Liver (tissue), 3 donors: ENCODE data around the gene DCAF15.

Experiments used
- FOXA1 ChIP-seq: IDR thresholded peaks from 2 replicates; pipeline ENCODE4 v1.6.1; 2016; ENCODE audit warnings: antibody characterized with exemption
- GABPA ChIP-seq, 2 donors: IDR thresholded peaks in 1 of 2; conservative IDR thresholded peaks in 1 of 2; 2 replicates each; pipeline ENCODE4 v1.6.1; 2016; ENCODE audit warnings: antibody characterized with exemption in 2 of 2, mild to moderate bottlenecking in 1 of 2, moderate library complexity in 1 of 2
- NR2F2 ChIP-seq: IDR thresholded peaks from 2 replicates; pipeline ENCODE4 v1.6.1; 2016; ENCODE audit warnings: antibody characterized with exemption
- RAD21 ChIP-seq, 2 donors: IDR thresholded peaks; 2 replicates each; pipeline ENCODE4 v1.6.1; 2016; ENCODE audit warnings: antibody characterized with exemption in 2 of 2, mild to moderate bottlenecking in 2 of 2
- RXRA ChIP-seq, 2 donors: IDR thresholded peaks; 2 replicates each; pipeline ENCODE4 v1.6.1; 2017 to 2018; ENCODE audit warnings: antibody characterized with exemption in 2 of 2, mild to moderate bottlenecking in 1 of 2
- SP1 ChIP-seq: IDR thresholded peaks from 2 replicates; pipeline ENCODE4 v1.6.1; 2018; ENCODE audit warnings: antibody characterized with exemption, mild to moderate bottlenecking
- TAF1 ChIP-seq: conservative IDR thresholded peaks from 2 replicates; pipeline ENCODE4 v1.6.1; 2016; ENCODE audit warnings: antibody characterized with exemption, mild to moderate bottlenecking
- YY1 ChIP-seq: IDR thresholded peaks from 2 replicates; pipeline ENCODE4 v1.6.1; 2016; ENCODE audit warnings: antibody characterized with exemption, mild to moderate bottlenecking
- TF ChIP-seq, protein P1 (sequence below): fragments of 150-350 bp; IDR thresholded peaks from 2 replicates; pipeline ENCODE4 v1.5.1; 2017; ENCODE audit warnings: improper control_type of control experiment, low read depth, low read length; ENCODE audit not compliant: missing input control
- TF ChIP-seq, protein P2 (sequence below): IDR thresholded peaks from 2 replicates; pipeline ENCODE4 v1.6.1; 2016; ENCODE audit warnings: antibody characterized with exemption
- TF ChIP-seq, protein P3 (sequence below): IDR thresholded peaks from 2 replicates; pipeline ENCODE4 v1.6.1; 2016; ENCODE audit warnings: antibody characterized with exemption
- TF ChIP-seq, protein P4 (sequence below): IDR thresholded peaks from 2 replicates; pipeline ENCODE4 v1.6.1; 2016; ENCODE audit warnings: antibody characterized with exemption, mild to moderate bottlenecking
- donor health status: healthy.
- donor health status: healthy.

DNA sequence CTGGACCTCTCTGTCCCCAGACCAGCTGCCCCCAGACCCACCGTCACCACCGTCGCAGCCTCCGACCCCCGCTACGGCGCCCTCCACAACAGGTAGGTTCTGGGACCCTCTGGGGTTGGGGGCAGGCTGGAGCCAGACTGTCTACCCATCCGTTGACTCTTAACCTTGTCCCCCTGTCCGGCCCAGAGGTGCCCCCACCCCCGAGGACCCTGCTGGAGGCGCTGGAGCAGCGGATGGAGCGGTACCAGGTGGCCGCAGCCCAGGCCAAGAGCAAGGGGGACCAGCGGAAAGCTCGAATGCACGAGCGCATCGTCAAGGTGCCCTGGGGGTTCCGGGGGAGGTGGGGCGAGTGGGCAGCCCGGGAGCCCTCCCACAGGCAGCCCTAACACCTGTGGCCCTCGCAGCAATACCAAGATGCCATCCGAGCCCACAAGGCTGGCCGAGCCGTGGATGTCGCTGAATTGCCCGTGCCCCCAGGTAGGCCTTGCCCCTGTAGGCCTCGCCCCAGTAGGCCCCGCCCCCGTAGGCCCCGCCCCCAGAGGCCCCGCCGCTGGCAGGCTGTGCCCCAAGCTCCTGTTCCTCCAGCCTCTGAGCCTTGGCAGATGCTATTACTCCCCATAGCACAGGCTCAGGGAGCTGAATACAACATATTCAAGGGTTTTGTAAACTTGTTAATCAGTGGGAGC, 33.4 kb upstream of the DCAF15 start:
- TF ChIP-seq, protein P1, sequence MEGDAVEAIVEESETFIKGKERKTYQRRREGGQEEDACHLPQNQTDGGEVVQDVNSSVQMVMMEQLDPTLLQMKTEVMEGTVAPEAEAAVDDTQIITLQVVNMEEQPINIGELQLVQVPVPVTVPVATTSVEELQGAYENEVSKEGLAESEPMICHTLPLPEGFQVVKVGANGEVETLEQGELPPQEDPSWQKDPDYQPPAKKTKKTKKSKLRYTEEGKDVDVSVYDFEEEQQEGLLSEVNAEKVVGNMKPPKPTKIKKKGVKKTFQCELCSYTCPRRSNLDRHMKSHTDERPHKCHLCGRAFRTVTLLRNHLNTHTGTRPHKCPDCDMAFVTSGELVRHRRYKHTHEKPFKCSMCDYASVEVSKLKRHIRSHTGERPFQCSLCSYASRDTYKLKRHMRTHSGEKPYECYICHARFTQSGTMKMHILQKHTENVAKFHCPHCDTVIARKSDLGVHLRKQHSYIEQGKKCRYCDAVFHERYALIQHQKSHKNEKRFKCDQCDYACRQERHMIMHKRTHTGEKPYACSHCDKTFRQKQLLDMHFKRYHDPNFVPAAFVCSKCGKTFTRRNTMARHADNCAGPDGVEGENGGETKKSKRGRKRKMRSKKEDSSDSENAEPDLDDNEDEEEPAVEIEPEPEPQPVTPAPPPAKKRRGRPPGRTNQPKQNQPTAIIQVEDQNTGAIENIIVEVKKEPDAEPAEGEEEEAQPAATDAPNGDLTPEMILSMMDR: no peak
- TF ChIP-seq TAF1 (no peak), SP1 (no peak), RXRA (IDR thresholded peaks at IDR 0.05) (no peak), RAD21 (IDR thresholded peaks at IDR 0.05) (no peak), YY1 (no peak), NR2F2 (no peak), GABPA (IDR thresholded peaks at IDR 0.05 in 1 of 2, conservative IDR thresholded peaks at IDR 0.05 in 1 of 2) (no peak), FOXA1 (no peak)
- TF ChIP-seq, protein P2, sequence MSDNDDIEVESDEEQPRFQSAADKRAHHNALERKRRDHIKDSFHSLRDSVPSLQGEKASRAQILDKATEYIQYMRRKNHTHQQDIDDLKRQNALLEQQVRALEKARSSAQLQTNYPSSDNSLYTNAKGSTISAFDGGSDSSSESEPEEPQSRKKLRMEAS: no peak
- TF ChIP-seq, protein P3, sequence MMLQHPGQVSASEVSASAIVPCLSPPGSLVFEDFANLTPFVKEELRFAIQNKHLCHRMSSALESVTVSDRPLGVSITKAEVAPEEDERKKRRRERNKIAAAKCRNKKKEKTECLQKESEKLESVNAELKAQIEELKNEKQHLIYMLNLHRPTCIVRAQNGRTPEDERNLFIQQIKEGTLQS: no peak
- TF ChIP-seq, protein P4, sequence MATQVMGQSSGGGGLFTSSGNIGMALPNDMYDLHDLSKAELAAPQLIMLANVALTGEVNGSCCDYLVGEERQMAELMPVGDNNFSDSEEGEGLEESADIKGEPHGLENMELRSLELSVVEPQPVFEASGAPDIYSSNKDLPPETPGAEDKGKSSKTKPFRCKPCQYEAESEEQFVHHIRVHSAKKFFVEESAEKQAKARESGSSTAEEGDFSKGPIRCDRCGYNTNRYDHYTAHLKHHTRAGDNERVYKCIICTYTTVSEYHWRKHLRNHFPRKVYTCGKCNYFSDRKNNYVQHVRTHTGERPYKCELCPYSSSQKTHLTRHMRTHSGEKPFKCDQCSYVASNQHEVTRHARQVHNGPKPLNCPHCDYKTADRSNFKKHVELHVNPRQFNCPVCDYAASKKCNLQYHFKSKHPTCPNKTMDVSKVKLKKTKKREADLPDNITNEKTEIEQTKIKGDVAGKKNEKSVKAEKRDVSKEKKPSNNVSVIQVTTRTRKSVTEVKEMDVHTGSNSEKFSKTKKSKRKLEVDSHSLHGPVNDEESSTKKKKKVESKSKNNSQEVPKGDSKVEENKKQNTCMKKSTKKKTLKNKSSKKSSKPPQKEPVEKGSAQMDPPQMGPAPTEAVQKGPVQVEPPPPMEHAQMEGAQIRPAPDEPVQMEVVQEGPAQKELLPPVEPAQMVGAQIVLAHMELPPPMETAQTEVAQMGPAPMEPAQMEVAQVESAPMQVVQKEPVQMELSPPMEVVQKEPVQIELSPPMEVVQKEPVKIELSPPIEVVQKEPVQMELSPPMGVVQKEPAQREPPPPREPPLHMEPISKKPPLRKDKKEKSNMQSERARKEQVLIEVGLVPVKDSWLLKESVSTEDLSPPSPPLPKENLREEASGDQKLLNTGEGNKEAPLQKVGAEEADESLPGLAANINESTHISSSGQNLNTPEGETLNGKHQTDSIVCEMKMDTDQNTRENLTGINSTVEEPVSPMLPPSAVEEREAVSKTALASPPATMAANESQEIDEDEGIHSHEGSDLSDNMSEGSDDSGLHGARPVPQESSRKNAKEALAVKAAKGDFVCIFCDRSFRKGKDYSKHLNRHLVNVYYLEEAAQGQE: no peak
